Thymus (tissue), 11 donors: ENCODE data around the gene NDEL1. TPM values are rescaled to one million over a fixed set of nuclear protein-coding genes. Genes with fewer than 3 reads are reported as not detected.

ENCODE experiments used
- DNase-seq, 9 donors: peaks; one replicate each; pipeline ENCODE4 v3.0.0-alpha.2; 2013; ENCODE audit warnings: low spot score in 9 of 9, low read depth in 6 of 9, missing footprints in 1 of 9
- H3K27ac ChIP-seq, 2 donors: one replicate each; pipeline ENCODE4 v1.5.1; 2013; ENCODE audit warnings: control low read depth in 1 of 2, low read depth in 1 of 2, low read length in 1 of 2, mild to moderate bottlenecking in 1 of 2, moderate library complexity in 1 of 2
- H3K27me3 ChIP-seq, 2 donors: one replicate each; pipeline ENCODE4 v1.5.1; 2013; ENCODE audit warnings: low read length in 1 of 2; ENCODE audit not compliant: control insufficient read depth in 2 of 2, insufficient read depth in 1 of 2
- H3K36me3 ChIP-seq, 2 donors: one replicate each; pipeline ENCODE4 v1.5.1; 2013; ENCODE audit warnings: low read length in 1 of 2, mild to moderate bottlenecking in 1 of 2, moderate library complexity in 1 of 2; ENCODE audit not compliant: control insufficient read depth in 2 of 2, insufficient read depth in 2 of 2
- H3K4me1 ChIP-seq, 2 donors: one replicate each; pipeline ENCODE4 v1.5.1; 2013; ENCODE audit warnings: low read length in 2 of 2; ENCODE audit not compliant: control insufficient read depth in 2 of 2, insufficient read depth in 2 of 2
- H3K4me3 ChIP-seq, 2 donors: one replicate each; pipeline ENCODE4 v1.5.1; 2013; ENCODE audit warnings: low read length in 2 of 2, control low read depth in 1 of 2, mild to moderate bottlenecking in 1 of 2
- H3K9me3 ChIP-seq, 2 donors: one replicate each; pipeline ENCODE4 v1.5.1; 2013; ENCODE audit warnings: low read length in 1 of 2, mild to moderate bottlenecking in 1 of 2; ENCODE audit not compliant: control insufficient read depth in 2 of 2, insufficient read depth in 1 of 2
- WGBS: extraction: QIAGEN DNeasy Blood & Tissue Kit; methylation state at CpG from one replicate; pipeline ENCODE4 v1.1.7; 2013; 5-methylcytosine and 5-hydroxymethylcytosine counted together
- polyA plus RNA-seq: library from polyadenylated mRNA; stranded (reverse); fragments of 200-250 nt; gene quantifications from one replicate; pipeline ENCODE4 v1.2.3, GENCODE V29; 2013
- total RNA-seq: library from RNA; stranded (reverse); fragments of 120-200 nt; gene quantifications from one replicate; pipeline ENCODE4 v1.2.4, GENCODE V29; 2013
- donor health status: healthy.

Gene NDEL1
- total and polyA plus RNA-seq, 2 donors, result 17.8 to 24.4 TPM

DNA sequence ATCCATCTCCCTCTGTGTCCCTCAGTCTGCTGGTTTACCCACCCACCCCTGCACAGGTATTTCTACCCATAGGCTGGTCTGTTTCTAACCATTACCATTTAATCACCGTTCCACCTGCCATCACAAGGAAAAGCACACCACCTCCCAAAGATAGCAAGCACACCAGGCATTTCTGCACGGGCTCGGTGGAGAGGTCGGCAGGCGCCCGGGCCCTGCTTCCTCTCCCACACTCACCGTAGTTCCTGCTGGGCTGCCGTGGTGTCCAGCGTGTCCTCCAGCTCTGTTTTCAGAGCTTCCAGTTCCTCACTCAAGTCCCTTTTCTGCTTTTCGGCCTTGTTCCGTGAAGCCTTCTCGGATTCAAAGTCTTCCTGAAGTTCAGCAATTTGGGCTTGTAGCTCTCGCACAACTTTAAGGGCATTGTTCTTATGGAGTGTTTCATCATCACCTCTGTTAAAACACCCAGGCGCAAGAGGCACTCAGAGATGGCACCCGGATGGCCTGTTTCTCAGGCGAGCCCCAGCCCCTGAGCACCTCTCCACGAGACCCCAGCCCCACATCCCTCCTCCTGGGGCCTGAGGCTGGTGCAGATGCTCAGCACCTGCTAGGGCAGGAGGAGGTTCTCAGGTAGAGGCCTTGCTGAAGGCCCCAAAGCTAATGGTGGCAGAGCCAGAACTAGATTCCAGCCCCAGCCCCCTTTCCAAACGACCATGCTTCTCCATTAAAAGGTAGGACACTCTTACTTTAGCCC lies 69.0 kb downstream of the NDEL1 start:
- WGBS, result 97% methylated on average over 18 of the region's 18 CpGs
- no peak for DNase-seq
- peaks cover 3 to 12% of the 10 kb centered on the region in 2 donors for H3K36me3 ChIP-seq

DNA sequence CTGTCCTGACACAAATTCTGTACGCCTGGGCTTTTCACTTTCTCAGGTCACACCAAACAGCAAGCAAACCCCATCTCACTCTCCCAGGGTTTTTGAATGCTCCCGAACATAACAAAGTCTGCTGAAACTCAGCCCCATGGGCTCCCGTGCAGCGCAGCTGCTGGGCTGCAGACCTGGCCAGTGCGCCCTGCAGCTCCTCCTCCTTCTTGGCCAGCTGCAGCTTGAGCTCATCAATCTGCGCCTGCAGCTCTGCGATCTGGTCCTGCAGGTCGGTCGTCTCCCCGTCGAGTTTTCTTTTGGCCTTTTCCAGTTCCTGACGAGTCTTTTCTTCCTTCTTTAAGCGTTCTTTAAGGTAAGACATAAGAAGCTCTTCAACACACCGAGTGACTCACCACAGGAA lies 70.5 kb downstream of the NDEL1 start:
- Histone ChIP-seq H3K4me1 (no peaks in the 10 kb centered on the region), H3K36me3 (peaks cover 3 to 5% of the 10 kb centered on the region in 2 donors)

More for the DNA sequence above, 69.0 kb downstream of the NDEL1 start:
- no peaks in the 10 kb centered on the region for H3K4me1 ChIP-seq
- H3K27me3 ChIP-seq, result no peaks in the 10 kb centered on the region
- no peak overlapping the region for H3K4me3 ChIP-seq
- H3K9me3 ChIP-seq, result no peaks in the 10 kb centered on the region
- no peak overlapping the region for H3K27ac ChIP-seq

DNA sequence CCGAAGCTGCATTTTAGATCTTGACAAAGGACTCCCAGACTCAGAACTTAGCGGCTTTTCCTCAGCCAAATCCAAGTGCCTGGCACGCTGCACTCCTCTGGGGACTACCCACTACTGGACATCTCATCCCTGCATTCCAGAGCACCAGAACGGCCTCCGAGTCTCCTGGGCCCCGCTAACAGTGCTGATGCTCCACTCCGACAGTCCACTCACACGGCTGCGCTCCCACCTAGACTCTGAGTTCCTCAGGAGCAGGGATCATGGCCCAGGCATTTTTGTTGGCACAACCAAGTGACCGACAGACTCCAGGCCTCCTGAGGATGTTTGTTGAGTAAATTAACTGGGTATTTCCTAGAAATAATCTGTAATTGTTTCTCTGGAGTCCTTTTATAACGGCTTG lies 79.1 kb downstream of the NDEL1 start:
- 98% methylated on average over 11 of the region's 11 CpGs for WGBS
- H3K9me3 ChIP-seq, result no peaks in the 10 kb centered on the region
- no peaks in the 10 kb centered on the region for H3K4me1 ChIP-seq
- H3K36me3 ChIP-seq, result peaks cover 0 to 8% of the 10 kb centered on the region in 2 donors
- no peak overlapping the region for H3K4me3 ChIP-seq
- H3K27ac ChIP-seq, result no peak overlapping the region
- no peak for DNase-seq
- no peaks in the 10 kb centered on the region for H3K27me3 ChIP-seq

More for the DNA sequence above, 70.5 kb downstream of the NDEL1 start:
- Histone ChIP-seq H3K4me3 (no peak overlapping the region), H3K27me3 (no peaks in the 10 kb centered on the region), H3K9me3 (no peaks in the 10 kb centered on the region), H3K27ac (no peak overlapping the region)
- 96% methylated on average over 14 of the region's 14 CpGs for WGBS
- DNase-seq, result no peak

Other genes starting within 250 kb of the NDEL1 start
- 8.5 TPM for gene BORCS6, start 245.7 kb upstream of the NDEL1 start, total RNA-seq
- gene BORCS6, start 245.7 kb upstream of the NDEL1 start, polyA plus RNA-seq, result 11.4 TPM
- gene AURKB, start 225.3 kb upstream of the NDEL1 start, total RNA-seq, result 58.8 TPM
- 11.3 TPM for gene AURKB, start 225.3 kb upstream of the NDEL1 start, polyA plus RNA-seq
- gene CTC1, start 187.8 kb upstream of the NDEL1 start, total RNA-seq, result 12.0 TPM
- 55.8 TPM for gene CTC1, start 187.8 kb upstream of the NDEL1 start, polyA plus RNA-seq
- 19.6 TPM for gene PFAS, start 186.6 kb upstream of the NDEL1 start, total RNA-seq
- 12.8 TPM for gene PFAS, start 186.6 kb upstream of the NDEL1 start, polyA plus RNA-seq
- gene RANGRF, start 147.2 kb upstream of the NDEL1 start, total RNA-seq, result 29.0 TPM
- 51.3 TPM for gene RANGRF, start 147.2 kb upstream of the NDEL1 start, polyA plus RNA-seq
- 0.90 TPM for gene SLC25A35, start 140.5 kb upstream of the NDEL1 start, total RNA-seq
- 8.5 TPM for gene SLC25A35, start 140.5 kb upstream of the NDEL1 start, polyA plus RNA-seq
- 0.71 TPM for gene ARHGEF15, start 125.6 kb upstream of the NDEL1 start, total RNA-seq
- 6.1 TPM for gene ARHGEF15, start 125.6 kb upstream of the NDEL1 start, polyA plus RNA-seq
- not detected for gene ODF4, start 96.0 kb upstream of the NDEL1 start, total RNA-seq
- gene ODF4, start 96.0 kb upstream of the NDEL1 start, polyA plus RNA-seq, result 0.05 TPM
- 5,303 TPM for gene RPL26, start 52.7 kb upstream of the NDEL1 start, total RNA-seq
- 6,011 TPM for gene RPL26, start 52.7 kb upstream of the NDEL1 start, polyA plus RNA-seq
- gene RNF222, start 38.1 kb upstream of the NDEL1 start, total RNA-seq, result not detected
- 0.34 TPM for gene RNF222, start 38.1 kb upstream of the NDEL1 start, polyA plus RNA-seq
- gene MYH10, start 194.8 kb downstream of the NDEL1 start, total RNA-seq, result 13.2 TPM
- gene MYH10, start 194.8 kb downstream of the NDEL1 start, polyA plus RNA-seq, result 4.2 TPM